CD4-positive, CD25-positive, alpha-beta regulatory T cell (primary cell): Measurements from ENCODE around the gene IL1R1. TPM values are rescaled to one million over a fixed set of nuclear protein-coding genes. Genes with fewer than 3 reads are reported as not detected.

Experiments used
- ATAC-seq, 2 donors: fragments of 150-1000 bp; cut with Tn5 transposase; one replicate each; pipeline ENCODE4 v1.10.0; 2021; ENCODE audit warnings: low read depth in 2 of 2, moderate number of reproducible peaks in 2 of 2, moderate library complexity in 1 of 2
- DNase-seq, 3 donors: peaks; one replicate each; pipeline versions ENCODE4 v3.0.0 to v3.0.0-alpha.2; 2012 to 2022; ENCODE audit warnings: mixed read lengths in 1 of 3
- H3K27ac ChIP-seq: one replicate; pipeline ENCODE4 v1.7.0; 2013; ENCODE audit warnings: mild to moderate bottlenecking, low read length; ENCODE audit not compliant: insufficient read depth, poor library complexity, severe bottlenecking
- H3K27me3 ChIP-seq: one replicate; pipeline ENCODE4 v1.7.0; 2013; ENCODE audit warnings: low read length; ENCODE audit not compliant: control insufficient read depth, insufficient read depth
- H3K36me3 ChIP-seq: one replicate; pipeline ENCODE4 v1.7.0; 2013; ENCODE audit warnings: mild to moderate bottlenecking, low read length, moderate library complexity; ENCODE audit not compliant: control insufficient read depth, insufficient read depth
- H3K4me1 ChIP-seq: 2 replicates; pipeline ENCODE4 v1.7.0; 2013; ENCODE audit warnings: mild to moderate bottlenecking, low read length; ENCODE audit not compliant: insufficient read depth, control insufficient read depth, poor library complexity, severe bottlenecking
- H3K4me3 ChIP-seq: one replicate; pipeline ENCODE4 v1.7.0; 2013; ENCODE audit warnings: low read depth, mild to moderate bottlenecking, low read length, moderate library complexity
- H3K9me3 ChIP-seq, 2 experiments: 1 replicate in 1 of 2; 2 replicates in 1 of 2; pipeline ENCODE4 v1.7.0; 2013; ENCODE audit warnings: low read length in 2 of 2, mild to moderate bottlenecking in 1 of 2, moderate library complexity in 1 of 2; ENCODE audit not compliant: control insufficient read depth in 2 of 2
- H3K27ac Mint-ChIP-seq, 3 donors: one replicate each; pipeline ENCODE4 v1.8.0; 2020 to 2022; ENCODE audit warnings: mild to moderate bottlenecking in 3 of 3, mixed read lengths in 3 of 3, moderate library complexity in 2 of 3
- H3K27me3 Mint-ChIP-seq: one replicate; pipeline ENCODE4 v1.8.0; 2022; ENCODE audit warnings: mild to moderate bottlenecking, mixed read lengths
- H3K36me3 Mint-ChIP-seq: one replicate; pipeline ENCODE4 v1.8.0; 2020; ENCODE audit warnings: mixed read lengths
- H3K4me1 Mint-ChIP-seq, 4 donors: one replicate each; pipeline ENCODE4 v1.8.0; 2020 to 2022; ENCODE audit warnings: mixed read lengths in 4 of 4, mild to moderate bottlenecking in 1 of 4
- H3K4me3 Mint-ChIP-seq, 4 donors: one replicate each; pipeline ENCODE4 v1.8.0; 2020 to 2022; ENCODE audit warnings: mild to moderate bottlenecking in 4 of 4, mixed read lengths in 4 of 4, moderate library complexity in 3 of 4
- H3K9me3 Mint-ChIP-seq, 7 donors: one replicate each; pipeline ENCODE4 v1.8.0; 2020 to 2022; ENCODE audit warnings: mixed read lengths in 7 of 7, mild to moderate bottlenecking in 3 of 7, moderate library complexity in 2 of 7
- polyA plus RNA-seq, 4 donors: library from polyadenylated mRNA; unstranded; fragments of 300-500 nt; fragmentation: Illumina TruSeq; gene quantifications; one replicate each; pipeline ENCODE4 v1.2.3, GENCODE V29; 2021
- total RNA-seq: library from RNA; stranded (reverse); gene quantifications from one replicate; pipeline ENCODE4 v1.2.3, GENCODE V29; 2022

IL1R1 gene
- total and polyA plus RNA-seq, 5 donors from 2014 or later: 2.0 to 11.7 (median 3.8) TPM

DNA sequence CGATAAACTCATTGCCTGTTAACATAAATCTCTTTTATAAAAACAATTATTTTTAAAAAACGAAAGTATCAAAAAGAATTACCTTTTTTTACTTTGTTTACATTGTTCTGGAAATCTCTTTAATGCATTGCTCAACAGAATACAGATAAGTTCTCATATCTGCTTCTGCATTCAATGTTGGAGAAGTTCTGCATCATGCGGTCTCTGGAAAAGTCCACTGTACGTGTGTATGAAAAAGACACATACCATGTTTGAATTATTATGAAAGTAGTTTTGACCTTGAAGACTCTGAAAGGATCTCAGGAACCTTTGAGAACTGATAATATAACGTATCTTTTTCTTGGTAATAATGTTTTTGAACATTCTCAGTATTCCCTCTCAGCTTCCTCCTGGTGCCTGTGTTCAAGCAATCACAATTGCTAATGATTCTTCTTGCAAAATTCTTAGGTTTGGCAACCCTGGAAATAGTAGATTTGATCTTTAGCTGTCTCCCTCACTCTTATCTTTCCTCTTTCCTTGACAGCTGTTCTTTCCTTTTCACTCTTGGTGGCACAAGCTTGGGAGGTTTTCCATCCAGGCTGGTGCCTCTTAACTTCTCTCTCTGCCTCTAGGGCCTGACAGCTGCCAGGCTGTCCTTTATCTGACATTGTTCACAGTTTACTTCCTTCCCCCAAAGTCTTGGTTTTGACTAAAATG, 12.4 kb upstream of the IL1R1 start:
- no peak for ATAC-seq
- Histone ChIP-seq H3K9me3 (peaks cover 4 to 6% of the 10 kb centered on the region in 2 experiments), H3K4me3 (no peak overlapping the region), H3K36me3 (no peaks in the 10 kb centered on the region), H3K27ac (no peak overlapping the region), H3K4me1 (no peaks in the 10 kb centered on the region), H3K27me3 (no peaks in the 10 kb centered on the region)
- H3K27ac Mint-ChIP-seq: peak overlapping the region in 1 of 3 donors; percentile 41
- DNase-seq: peak in 1 of 3 donors; percentile 56
- H3K27me3 Mint-ChIP-seq: no peaks in the 10 kb centered on the region
- peak overlapping the region in 1 of 4 donors; percentile 18 for H3K4me3 Mint-ChIP-seq
- peaks cover 0 to 23% (median 10%) of the 10 kb centered on the region in 4 donors for H3K4me1 Mint-ChIP-seq
- peaks cover 0 to 10% (median 2%) of the 10 kb centered on the region in 7 donors for H3K9me3 Mint-ChIP-seq
- H3K36me3 Mint-ChIP-seq: no peaks in the 10 kb centered on the region

DNA sequence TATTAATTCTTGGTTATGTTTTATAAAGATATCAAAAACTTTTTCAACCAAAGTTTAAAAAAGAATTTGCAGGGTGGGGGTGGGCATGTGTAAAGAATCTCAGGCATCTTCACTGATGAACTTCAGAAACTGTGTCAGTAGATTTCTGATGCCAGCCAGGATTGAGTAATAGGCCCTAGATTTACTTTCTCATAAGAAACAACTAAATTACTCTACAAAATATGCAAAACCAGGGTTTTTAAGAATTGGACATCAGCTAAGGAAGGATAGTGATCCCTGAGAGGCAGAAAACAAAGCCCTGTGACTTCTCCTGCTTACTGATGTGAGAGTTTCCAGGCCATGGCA, 11.9 kb upstream of the IL1R1 start:
- Mint-ChIP-seq H3K4me3 (peak overlapping the region in 1 of 4 donors; percentile 21), H3K36me3 (no peaks in the 10 kb centered on the region), H3K27me3 (no peaks in the 10 kb centered on the region), H3K4me1 (peaks cover 0 to 23% (median 10%) of the 10 kb centered on the region in 4 donors), H3K27ac (no peak overlapping the region), H3K9me3 (peaks cover 0 to 10% (median 2%) of the 10 kb centered on the region in 7 donors)
- Histone ChIP-seq H3K27ac (no peak overlapping the region), H3K4me3 (no peak overlapping the region), H3K9me3 (peaks cover 4 to 6% of the 10 kb centered on the region in 2 experiments), H3K4me1 (no peaks in the 10 kb centered on the region), H3K36me3 (no peaks in the 10 kb centered on the region), H3K27me3 (no peaks in the 10 kb centered on the region)
- DNase-seq (no peak), ATAC-seq (no peak)

DNA sequence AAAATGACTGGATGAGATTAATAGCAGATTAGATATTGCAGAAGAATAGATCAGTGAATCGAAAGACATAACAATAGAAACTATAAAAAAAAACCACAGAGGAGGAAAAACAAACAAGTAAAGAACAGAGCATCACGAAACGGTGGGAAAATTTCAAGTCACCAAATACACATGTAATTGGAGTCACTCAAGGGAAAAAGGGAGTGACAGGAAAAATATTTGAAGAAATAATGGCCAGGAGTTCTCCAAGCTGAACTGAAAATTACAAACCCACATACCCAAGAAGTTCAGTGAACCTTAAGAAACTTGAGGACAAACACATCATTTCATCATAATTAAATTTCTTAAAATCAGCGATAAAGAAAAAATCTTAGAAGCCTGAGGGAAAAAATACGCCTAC, 11.0 kb upstream of the IL1R1 start:
- Histone ChIP-seq H3K36me3 (no peaks in the 10 kb centered on the region), H3K4me3 (no peak overlapping the region), H3K27ac (no peak overlapping the region), H3K9me3 (peaks cover 4 to 6% of the 10 kb centered on the region in 2 experiments), H3K27me3 (no peaks in the 10 kb centered on the region), H3K4me1 (no peaks in the 10 kb centered on the region)
- Mint-ChIP-seq H3K27ac (no peak overlapping the region), H3K27me3 (no peaks in the 10 kb centered on the region), H3K4me1 (peaks cover 0 to 23% (median 10%) of the 10 kb centered on the region in 4 donors), H3K9me3 (peaks cover 0 to 10% (median 2%) of the 10 kb centered on the region in 7 donors), H3K36me3 (no peaks in the 10 kb centered on the region), H3K4me3 (peak overlapping the region in 1 of 4 donors; percentile 17)
- DNase-seq (no peak), ATAC-seq (no peak)

DNA sequence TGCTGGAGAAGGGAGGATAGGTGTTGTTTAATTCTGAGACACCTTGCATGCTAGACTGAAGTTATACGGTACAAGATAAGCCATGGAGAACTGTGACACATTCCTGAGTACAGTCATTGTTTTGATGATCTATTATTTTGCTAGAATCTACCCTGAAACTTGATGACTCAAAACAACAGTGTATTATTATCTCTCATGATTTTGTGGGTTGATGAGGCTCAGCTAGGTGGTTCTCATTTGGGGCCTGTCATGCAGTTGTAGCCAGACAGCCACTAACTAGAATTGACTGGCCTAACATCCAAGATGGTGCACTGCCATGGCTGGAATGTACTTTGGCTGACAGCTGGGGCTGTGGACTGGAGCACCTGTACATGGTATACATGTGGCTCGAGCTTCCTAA, 5.4 kb upstream of the IL1R1 start:
- no peak overlapping the region for H3K4me3 ChIP-seq
- Mint-ChIP-seq H3K27ac (peak overlapping the region in 1 of 3 donors; percentile 47), H3K27me3 (peaks cover 10% of the 10 kb centered on the region), H3K4me1 (peaks cover 14 to 47% (median 27%) of the 10 kb centered on the region in 4 donors), H3K9me3 (peaks cover 0 to 4% (median 0%) of the 10 kb centered on the region in 7 donors), H3K4me3 (no peak overlapping the region), H3K36me3 (no peaks in the 10 kb centered on the region)
- H3K27ac ChIP-seq: no peak overlapping the region
- H3K9me3 ChIP-seq: no peaks in the 10 kb centered on the region
- H3K27me3 ChIP-seq: no peaks in the 10 kb centered on the region
- peak; percentile 18 to 26 for ATAC-seq
- DNase-seq: peak in 1 of 3 donors; percentile 58
- H3K36me3 ChIP-seq: no peaks in the 10 kb centered on the region
- H3K4me1 ChIP-seq: peaks cover 5% of the 10 kb centered on the region

DNA sequence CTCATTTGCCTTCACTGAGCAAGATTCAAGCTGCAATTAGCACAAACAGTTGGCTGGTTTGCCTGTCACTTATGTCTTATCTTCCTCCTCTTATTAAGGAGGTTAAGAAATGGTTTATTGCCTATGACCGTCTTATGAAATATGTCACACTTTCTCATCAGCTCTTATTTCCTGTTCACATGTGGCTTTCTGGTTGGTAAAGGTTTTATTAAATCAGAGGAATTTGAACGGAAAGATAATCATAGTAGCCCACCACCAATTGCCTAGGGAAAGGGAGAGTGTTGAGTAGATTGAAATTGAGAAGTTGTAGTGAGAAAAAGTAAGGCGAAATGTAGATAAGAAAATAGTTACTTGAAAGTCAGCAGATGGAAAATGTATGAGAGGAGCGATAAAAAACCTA, 4.2 kb upstream of the IL1R1 start:
- H3K36me3 ChIP-seq: no peaks in the 10 kb centered on the region
- DNase-seq: peak in 1 of 3 donors; percentile 65
- H3K27me3 ChIP-seq: no peaks in the 10 kb centered on the region
- peaks cover 15% of the 10 kb centered on the region for H3K27me3 Mint-ChIP-seq
- peaks cover 0 to 4% (median 2%) of the 10 kb centered on the region in 7 donors for H3K9me3 Mint-ChIP-seq
- no peaks in the 10 kb centered on the region for H3K9me3 ChIP-seq
- peak overlapping the region; percentile 28 for H3K4me3 ChIP-seq
- H3K4me1 Mint-ChIP-seq: peaks cover 14 to 44% (median 32%) of the 10 kb centered on the region in 4 donors
- H3K36me3 Mint-ChIP-seq: no peaks in the 10 kb centered on the region
- H3K27ac Mint-ChIP-seq: peak overlapping the region in 1 of 3 donors; percentile 63
- no peak for ATAC-seq
- peaks cover 15% of the 10 kb centered on the region for H3K4me1 ChIP-seq
- peak overlapping the region; percentile 41 for H3K27ac ChIP-seq
- peak overlapping the region in 2 of 4 donors; percentile 1 to 26 for H3K4me3 Mint-ChIP-seq

DNA sequence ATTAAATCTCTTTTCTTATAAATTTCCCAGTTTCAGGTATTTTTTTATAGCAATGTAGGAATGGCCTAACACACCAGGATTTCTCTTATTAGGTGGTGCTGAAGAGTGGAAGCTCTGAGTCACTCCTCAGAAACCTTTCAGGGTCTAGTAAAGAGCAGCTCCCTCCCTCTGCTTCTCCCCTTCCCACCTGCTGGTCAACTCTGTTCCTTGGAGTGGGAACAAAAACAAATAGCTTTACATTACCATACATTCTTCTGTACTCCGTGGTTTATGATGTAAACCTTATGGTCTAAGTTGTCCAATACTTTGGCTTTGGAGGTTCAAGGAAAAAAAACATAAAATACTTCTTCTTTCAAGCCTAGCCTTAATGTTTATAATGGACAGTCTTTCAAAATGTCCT, 2.7 kb upstream of the IL1R1 start:
- Mint-ChIP-seq H3K27ac (no peak overlapping the region), H3K36me3 (no peaks in the 10 kb centered on the region), H3K9me3 (peaks cover 0 to 10% (median 2%) of the 10 kb centered on the region in 7 donors), H3K27me3 (peaks cover 15% of the 10 kb centered on the region), H3K4me1 (peaks cover 14 to 49% (median 32%) of the 10 kb centered on the region in 4 donors), H3K4me3 (peak overlapping the region in 2 of 4 donors; percentile 11 to 12)
- Histone ChIP-seq H3K9me3 (peaks cover 1 to 3% of the 10 kb centered on the region in 2 experiments), H3K4me1 (peaks cover 15% of the 10 kb centered on the region), H3K36me3 (no peaks in the 10 kb centered on the region), H3K4me3 (no peak overlapping the region), H3K27me3 (no peaks in the 10 kb centered on the region), H3K27ac (no peak overlapping the region)
- ATAC-seq (no peak), DNase-seq (no peak)

DNA sequence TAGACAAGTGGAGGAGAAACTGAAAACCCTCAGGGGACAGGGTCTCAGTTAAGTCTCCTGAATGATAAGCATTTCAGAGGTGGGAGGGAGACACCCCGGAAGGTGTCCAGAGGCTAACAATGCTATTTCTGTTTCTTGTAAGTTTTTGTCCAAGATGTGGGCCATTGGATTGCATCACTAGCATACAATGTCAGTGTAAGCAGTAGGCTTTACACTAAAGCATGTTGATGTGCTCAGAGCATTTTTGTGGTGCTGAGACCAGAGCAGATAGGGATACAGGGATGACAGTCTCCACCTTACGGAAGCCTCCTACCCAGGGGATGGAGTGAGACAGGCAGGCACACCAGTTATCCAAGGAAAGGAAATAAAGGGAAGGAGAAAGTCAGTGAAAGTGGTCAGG, 2.2 kb upstream of the IL1R1 start:
- Mint-ChIP-seq H3K27me3 (peaks cover 15% of the 10 kb centered on the region), H3K36me3 (no peaks in the 10 kb centered on the region), H3K4me3 (peak overlapping the region; percentile 12 to 70 (median 42)), H3K27ac (no peak overlapping the region), H3K4me1 (peaks cover 14 to 49% (median 34%) of the 10 kb centered on the region in 4 donors), H3K9me3 (peaks cover 0 to 14% (median 2%) of the 10 kb centered on the region in 7 donors)
- peaks cover 6 to 7% of the 10 kb centered on the region in 2 experiments for H3K9me3 ChIP-seq
- H3K36me3 ChIP-seq: no peaks in the 10 kb centered on the region
- H3K27ac ChIP-seq: no peak overlapping the region
- H3K4me3 ChIP-seq: no peak overlapping the region
- ATAC-seq (no peak), DNase-seq (no peak)
- H3K27me3 ChIP-seq: no peaks in the 10 kb centered on the region
- peaks cover 15% of the 10 kb centered on the region for H3K4me1 ChIP-seq
